Measurements from ENCODE around the gene ASTN1.

- TF ChIP-seq ZNF24 (tag by site-specific recombination; IDR thresholded peaks at IDR 0.05) (no peak), YY1 (tag by site-specific recombination; IDR thresholded peaks at IDR 0.05) (no peak), ZNF18 (tag by site-specific recombination; IDR thresholded peaks at IDR 0.05) (peak; percentile 67; the same call in 1 of the 2 replicates), PATZ1 (tag by site-specific recombination; IDR thresholded peaks at IDR 0.05) (no peak), ZNF274 (IDR thresholded peaks at IDR 0.05; ENCODE audit: low read length) (no peak), ZNF274 (tag by site-specific recombination; IDR thresholded peaks at IDR 0.05; ENCODE audit: borderline replicate concordance) (no peak)
- TF ChIP-seq, protein P1, sequence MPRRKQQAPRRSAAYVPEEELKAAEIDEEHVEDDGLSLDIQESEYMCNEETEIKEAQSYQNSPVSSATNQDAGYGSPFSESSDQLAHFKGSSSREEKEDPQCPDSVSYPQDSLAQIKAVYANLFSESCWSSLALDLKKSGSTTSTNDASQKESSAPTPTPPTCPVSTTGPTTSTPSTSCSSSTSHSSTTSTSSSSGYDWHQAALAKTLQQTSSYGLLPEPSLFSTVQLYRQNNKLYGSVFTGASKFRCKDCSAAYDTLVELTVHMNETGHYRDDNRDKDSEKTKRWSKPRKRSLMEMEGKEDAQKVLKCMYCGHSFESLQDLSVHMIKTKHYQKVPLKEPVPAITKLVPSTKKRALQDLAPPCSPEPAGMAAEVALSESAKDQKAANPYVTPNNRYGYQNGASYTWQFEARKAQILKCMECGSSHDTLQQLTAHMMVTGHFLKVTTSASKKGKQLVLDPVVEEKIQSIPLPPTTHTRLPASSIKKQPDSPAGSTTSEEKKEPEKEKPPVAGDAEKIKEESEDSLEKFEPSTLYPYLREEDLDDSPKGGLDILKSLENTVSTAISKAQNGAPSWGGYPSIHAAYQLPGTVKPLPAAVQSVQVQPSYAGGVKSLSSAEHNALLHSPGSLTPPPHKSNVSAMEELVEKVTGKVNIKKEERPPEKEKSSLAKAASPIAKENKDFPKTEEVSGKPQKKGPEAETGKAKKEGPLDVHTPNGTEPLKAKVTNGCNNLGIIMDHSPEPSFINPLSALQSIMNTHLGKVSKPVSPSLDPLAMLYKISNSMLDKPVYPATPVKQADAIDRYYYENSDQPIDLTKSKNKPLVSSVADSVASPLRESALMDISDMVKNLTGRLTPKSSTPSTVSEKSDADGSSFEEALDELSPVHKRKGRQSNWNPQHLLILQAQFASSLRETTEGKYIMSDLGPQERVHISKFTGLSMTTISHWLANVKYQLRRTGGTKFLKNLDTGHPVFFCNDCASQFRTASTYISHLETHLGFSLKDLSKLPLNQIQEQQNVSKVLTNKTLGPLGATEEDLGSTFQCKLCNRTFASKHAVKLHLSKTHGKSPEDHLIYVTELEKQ (tag by site-specific recombination; IDR thresholded peaks at IDR 0.05; ENCODE audit: borderline replicate concordance), result no peak
- TF ChIP-seq, protein P2, sequence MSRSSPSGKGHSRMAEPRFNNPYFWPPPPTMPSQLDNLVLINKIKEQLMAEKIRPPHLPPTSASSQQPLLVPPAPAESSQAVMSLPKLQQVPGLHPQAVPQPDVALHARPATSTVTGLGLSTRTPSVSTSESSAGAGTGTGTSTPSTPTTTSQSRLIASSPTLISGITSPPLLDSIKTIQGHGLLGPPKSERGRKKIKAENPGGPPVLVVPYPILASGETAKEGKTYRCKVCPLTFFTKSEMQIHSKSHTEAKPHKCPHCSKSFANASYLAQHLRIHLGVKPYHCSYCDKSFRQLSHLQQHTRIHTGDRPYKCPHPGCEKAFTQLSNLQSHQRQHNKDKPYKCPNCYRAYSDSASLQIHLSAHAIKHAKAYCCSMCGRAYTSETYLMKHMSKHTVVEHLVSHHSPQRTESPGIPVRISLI (tag by site-specific recombination; IDR thresholded peaks at IDR 0.05), result no peak
- TF ChIP-seq, protein P3, sequence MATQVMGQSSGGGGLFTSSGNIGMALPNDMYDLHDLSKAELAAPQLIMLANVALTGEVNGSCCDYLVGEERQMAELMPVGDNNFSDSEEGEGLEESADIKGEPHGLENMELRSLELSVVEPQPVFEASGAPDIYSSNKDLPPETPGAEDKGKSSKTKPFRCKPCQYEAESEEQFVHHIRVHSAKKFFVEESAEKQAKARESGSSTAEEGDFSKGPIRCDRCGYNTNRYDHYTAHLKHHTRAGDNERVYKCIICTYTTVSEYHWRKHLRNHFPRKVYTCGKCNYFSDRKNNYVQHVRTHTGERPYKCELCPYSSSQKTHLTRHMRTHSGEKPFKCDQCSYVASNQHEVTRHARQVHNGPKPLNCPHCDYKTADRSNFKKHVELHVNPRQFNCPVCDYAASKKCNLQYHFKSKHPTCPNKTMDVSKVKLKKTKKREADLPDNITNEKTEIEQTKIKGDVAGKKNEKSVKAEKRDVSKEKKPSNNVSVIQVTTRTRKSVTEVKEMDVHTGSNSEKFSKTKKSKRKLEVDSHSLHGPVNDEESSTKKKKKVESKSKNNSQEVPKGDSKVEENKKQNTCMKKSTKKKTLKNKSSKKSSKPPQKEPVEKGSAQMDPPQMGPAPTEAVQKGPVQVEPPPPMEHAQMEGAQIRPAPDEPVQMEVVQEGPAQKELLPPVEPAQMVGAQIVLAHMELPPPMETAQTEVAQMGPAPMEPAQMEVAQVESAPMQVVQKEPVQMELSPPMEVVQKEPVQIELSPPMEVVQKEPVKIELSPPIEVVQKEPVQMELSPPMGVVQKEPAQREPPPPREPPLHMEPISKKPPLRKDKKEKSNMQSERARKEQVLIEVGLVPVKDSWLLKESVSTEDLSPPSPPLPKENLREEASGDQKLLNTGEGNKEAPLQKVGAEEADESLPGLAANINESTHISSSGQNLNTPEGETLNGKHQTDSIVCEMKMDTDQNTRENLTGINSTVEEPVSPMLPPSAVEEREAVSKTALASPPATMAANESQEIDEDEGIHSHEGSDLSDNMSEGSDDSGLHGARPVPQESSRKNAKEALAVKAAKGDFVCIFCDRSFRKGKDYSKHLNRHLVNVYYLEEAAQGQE (tag by site-specific recombination; IDR thresholded peaks at IDR 0.05), result no peak
- TF ChIP-seq, protein P4, sequence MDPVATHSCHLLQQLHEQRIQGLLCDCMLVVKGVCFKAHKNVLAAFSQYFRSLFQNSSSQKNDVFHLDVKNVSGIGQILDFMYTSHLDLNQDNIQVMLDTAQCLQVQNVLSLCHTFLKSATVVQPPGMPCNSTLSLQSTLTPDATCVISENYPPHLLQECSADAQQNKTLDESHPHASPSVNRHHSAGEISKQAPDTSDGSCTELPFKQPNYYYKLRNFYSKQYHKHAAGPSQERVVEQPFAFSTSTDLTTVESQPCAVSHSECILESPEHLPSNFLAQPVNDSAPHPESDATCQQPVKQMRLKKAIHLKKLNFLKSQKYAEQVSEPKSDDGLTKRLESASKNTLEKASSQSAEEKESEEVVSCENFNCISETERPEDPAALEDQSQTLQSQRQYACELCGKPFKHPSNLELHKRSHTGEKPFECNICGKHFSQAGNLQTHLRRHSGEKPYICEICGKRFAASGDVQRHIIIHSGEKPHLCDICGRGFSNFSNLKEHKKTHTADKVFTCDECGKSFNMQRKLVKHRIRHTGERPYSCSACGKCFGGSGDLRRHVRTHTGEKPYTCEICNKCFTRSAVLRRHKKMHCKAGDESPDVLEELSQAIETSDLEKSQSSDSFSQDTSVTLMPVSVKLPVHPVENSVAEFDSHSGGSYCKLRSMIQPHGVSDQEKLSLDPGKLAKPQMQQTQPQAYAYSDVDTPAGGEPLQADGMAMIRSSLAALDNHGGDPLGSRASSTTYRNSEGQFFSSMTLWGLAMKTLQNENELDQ (tag by site-specific recombination; IDR thresholded peaks at IDR 0.05; ENCODE audit: low read depth), result no peak
Measured at GRCh38 chr1:177124577-177125278, 39.8 kb downstream of the ASTN1 start.
